Measurements from ENCODE around the gene TCOF1.

GRCh38 chr5:150329881-150330876 is 27.3 kb upstream of the TCOF1 start:
- TF ChIP-seq CTCF (IDR thresholded peaks at IDR 0.05) (no peak), POLR2A (IDR thresholded peaks at IDR 0.05) (no peak)
